DMS153 treated with DMSO at 0.1 percent for 48 hours (cell line): ENCODE data around the gene AGAP6.
"Not testable (repeated sequence)": the region's sequence is repeated elsewhere in the genome, so short reads cannot be mapped to it uniquely, and the experiment has no call there.

Source experiments
- DNase-seq: peaks from one replicate; lab custom pipeline; 2025; ENCODE audit not compliant: unreplicated experiment; lab: John Stamatoyannopoulos, UW

AGAP6 gene

GRCh38 chr10:49988376-49988775 lies at the start of gene AGAP6:
TSS of gene AGAP6 (plus strand) at chr10:49988406. CDS start at chr10:49988716, 310 bp downstream.
- DNase-seq, result not testable (repeated sequence)

- peak; percentile 61 for DNase-seq
These were observed 46.5 kb upstream of the AGAP6 start, which contains the start of the genes PARG and TIMM23B for GRCh38 chr10:49941447-49942338. TSS of gene PARG (minus strand) at chr10:49942027. CDS start at chr10:49941725, 302 bp downstream. TSS of gene TIMM23B (plus strand) at chr10:49942053. CDS start at chr10:49942195, 142 bp downstream.

- DNase-seq, result not testable (repeated sequence)
These were observed 45.9 kb upstream of the AGAP6 start for GRCh38 chr10:49942339-49942705.

GRCh38 chr10:49943607-49944006 lies 44.6 kb upstream of the AGAP6 start:
- DNase-seq, result not testable (repeated sequence)

- not testable (repeated sequence) for DNase-seq
These were observed 40.1 kb upstream of the AGAP6 start for GRCh38 chr10:49948142-49948541.

GRCh38 chr10:49948737-49949136 lies 39.5 kb upstream of the AGAP6 start:
- DNase-seq, result not testable (repeated sequence)

GRCh38 chr10:49952006-49952405 lies 36.2 kb upstream of the AGAP6 start:
- not testable (repeated sequence) for DNase-seq

- not testable (repeated sequence) for DNase-seq
These were observed 35.1 kb upstream of the AGAP6 start for GRCh38 chr10:49953122-49953521.

- DNase-seq, result not testable (repeated sequence)
These were observed 17.8 kb upstream of the AGAP6 start for GRCh38 chr10:49970331-49970857.

GRCh38 chr10:49971466-49971865 lies 16.7 kb upstream of the AGAP6 start:
- not testable (repeated sequence) for DNase-seq

- not testable (repeated sequence) for DNase-seq
These were observed 16.1 kb upstream of the AGAP6 start for GRCh38 chr10:49972094-49972493.

GRCh38 chr10:49977756-49978155 lies 10.4 kb upstream of the AGAP6 start:
- not testable (repeated sequence) for DNase-seq

- not testable (repeated sequence) for DNase-seq
These were observed 999 bp upstream of the AGAP6 start for GRCh38 chr10:49987207-49987606.

GRCh38 chr10:49995321-49995720 lies 7.1 kb downstream of the AGAP6 start:
- not testable (repeated sequence) for DNase-seq

GRCh38 chr10:50014024-50014423 lies 25.8 kb downstream of the AGAP6 start:
- DNase-seq, result not testable (repeated sequence)

- DNase-seq, result not testable (repeated sequence)
These were observed 27.5 kb downstream of the AGAP6 start for GRCh38 chr10:50015596-50016220.

GRCh38 chr10:50016926-50017325 lies 28.7 kb downstream of the AGAP6 start:
- not testable (repeated sequence) for DNase-seq

GRCh38 chr10:50017646-50018045 lies 29.4 kb downstream of the AGAP6 start:
- DNase-seq, result not testable (repeated sequence)

GRCh38 chr10:50019279-50019678 lies 31.1 kb downstream of the AGAP6 start:
- not testable (repeated sequence) for DNase-seq

GRCh38 chr10:50020451-50021024 lies 32.3 kb downstream of the AGAP6 start:
- DNase-seq, result not testable (repeated sequence)

GRCh38 chr10:50021646-50022045 lies 33.4 kb downstream of the AGAP6 start:
- DNase-seq, result no peak
